GM12801 (cell line): ENCODE results near the gene ST6GALNAC1.

ENCODE experiments used
- TF ChIP-seq, protein P1 (sequence below): IDR thresholded peaks from one replicate; pipeline ENCODE4 v1.5.1; 2011; ENCODE audit warnings: control low read depth; ENCODE audit not compliant: insufficient read length; ENCODE audit errors: extremely low read depth

ST6GALNAC1 gene, protein sequence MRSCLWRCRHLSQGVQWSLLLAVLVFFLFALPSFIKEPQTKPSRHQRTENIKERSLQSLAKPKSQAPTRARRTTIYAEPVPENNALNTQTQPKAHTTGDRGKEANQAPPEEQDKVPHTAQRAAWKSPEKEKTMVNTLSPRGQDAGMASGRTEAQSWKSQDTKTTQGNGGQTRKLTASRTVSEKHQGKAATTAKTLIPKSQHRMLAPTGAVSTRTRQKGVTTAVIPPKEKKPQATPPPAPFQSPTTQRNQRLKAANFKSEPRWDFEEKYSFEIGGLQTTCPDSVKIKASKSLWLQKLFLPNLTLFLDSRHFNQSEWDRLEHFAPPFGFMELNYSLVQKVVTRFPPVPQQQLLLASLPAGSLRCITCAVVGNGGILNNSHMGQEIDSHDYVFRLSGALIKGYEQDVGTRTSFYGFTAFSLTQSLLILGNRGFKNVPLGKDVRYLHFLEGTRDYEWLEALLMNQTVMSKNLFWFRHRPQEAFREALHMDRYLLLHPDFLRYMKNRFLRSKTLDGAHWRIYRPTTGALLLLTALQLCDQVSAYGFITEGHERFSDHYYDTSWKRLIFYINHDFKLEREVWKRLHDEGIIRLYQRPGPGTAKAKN

DNA sequence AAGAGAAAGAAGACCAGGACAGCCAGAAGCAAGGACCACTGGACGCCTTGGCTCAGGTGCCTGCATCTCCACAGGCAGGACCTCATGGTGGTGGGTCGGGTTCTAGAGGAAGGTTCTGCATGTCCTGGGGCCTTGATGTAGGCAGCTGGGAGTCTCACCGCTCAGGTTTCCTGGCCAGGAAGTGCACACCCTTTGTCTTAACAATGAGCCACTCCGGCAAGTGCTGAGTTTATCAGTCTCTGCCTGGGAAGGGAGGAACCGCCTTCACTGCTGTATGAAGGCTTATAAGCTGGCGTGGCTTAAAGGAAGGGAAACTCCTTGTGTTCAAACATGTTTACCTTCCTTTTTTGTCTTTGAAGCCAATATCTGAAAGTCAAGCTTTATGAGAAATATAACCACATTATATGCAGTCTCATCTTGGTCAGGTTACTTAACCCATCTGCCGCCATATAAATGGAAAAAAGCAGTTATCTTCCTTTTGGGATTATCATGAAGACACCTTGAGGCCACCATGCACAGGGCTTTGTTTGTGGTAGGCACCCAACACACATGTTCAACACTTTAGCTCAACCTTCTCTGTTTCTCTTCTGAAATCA, at the start of gene ST6GALNAC1:
TSS of gene ST6GALNAC1 (minus strand) at position 205 of the 596 bp plus-strand sequence. CDS start at position 86, 119 bp downstream.
- TF ChIP-seq, protein P1, sequence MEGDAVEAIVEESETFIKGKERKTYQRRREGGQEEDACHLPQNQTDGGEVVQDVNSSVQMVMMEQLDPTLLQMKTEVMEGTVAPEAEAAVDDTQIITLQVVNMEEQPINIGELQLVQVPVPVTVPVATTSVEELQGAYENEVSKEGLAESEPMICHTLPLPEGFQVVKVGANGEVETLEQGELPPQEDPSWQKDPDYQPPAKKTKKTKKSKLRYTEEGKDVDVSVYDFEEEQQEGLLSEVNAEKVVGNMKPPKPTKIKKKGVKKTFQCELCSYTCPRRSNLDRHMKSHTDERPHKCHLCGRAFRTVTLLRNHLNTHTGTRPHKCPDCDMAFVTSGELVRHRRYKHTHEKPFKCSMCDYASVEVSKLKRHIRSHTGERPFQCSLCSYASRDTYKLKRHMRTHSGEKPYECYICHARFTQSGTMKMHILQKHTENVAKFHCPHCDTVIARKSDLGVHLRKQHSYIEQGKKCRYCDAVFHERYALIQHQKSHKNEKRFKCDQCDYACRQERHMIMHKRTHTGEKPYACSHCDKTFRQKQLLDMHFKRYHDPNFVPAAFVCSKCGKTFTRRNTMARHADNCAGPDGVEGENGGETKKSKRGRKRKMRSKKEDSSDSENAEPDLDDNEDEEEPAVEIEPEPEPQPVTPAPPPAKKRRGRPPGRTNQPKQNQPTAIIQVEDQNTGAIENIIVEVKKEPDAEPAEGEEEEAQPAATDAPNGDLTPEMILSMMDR: no peak

DNA sequence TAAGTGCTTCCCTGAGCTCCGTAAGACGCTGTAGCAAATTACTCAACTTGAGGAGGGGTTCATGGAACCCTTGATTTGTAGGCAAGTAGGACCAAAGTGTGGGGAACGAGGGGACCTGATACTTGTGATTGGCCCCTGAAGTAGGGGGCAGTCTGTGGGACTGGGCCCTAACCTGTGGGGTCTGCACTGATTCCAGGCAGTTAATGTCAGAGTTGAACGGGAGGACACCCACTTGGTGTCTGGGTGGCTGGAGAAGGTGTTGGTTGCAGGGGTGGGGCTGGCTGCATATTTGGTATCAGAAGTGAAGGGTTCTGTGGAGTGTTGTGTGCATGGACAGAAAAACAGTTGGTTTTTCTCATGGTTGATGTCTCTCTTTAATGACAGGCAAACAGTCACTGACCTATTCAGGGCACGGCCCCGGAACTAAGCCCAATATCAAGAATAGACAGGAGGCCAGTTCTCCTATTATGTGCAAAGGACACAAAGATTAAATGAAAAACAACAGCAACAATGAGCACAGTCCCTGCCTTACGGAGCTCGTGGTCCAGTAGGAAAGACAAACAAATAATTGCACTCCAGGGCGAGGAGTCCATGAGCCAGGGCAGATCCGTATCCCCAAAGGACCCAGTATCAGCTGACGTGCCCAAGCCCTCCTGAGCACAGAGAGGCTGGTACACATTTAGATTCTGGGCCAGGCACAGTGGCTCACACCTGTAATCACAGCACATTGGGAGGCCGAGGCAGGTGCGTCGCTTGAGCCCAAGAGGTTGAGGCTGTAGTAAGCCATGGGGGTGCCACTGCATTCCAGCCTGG, 48.0 kb upstream of the ST6GALNAC1 start:
- TF ChIP-seq, protein P1: no peak

DNA sequence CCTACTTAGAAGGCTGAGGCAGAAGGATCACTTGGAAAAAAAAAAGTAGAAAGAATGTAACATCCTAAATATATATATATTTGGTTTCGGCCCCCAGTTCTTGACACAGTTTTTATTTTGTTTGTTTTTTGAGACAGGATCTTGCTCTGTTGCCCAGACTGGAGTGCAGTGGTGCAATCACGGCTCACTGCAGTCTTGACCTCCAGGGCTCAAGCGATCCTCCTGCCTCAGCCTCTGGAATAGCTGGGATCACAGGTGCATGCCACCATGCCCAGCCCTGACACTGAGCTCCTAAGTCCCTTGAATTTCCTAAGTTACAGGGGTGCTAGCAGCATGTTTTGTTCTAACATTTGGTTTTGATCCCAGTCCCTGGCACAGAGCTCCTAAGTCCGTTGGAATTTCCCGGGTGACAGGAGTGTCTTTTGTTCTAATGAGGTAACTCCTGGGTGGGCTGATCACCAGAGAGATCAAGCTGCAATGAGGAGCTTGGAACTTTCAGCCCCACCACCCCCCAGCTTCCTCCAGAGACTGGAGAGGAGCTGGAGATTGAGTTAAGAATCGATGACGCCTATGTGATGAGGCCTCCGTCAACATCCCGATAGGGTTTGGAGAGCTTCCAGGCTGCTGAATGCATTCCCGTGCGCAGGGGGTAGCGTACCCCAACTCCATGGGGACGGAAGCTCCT, 47.2 kb upstream of the ST6GALNAC1 start:
- TF ChIP-seq, protein P1: no peak

DNA sequence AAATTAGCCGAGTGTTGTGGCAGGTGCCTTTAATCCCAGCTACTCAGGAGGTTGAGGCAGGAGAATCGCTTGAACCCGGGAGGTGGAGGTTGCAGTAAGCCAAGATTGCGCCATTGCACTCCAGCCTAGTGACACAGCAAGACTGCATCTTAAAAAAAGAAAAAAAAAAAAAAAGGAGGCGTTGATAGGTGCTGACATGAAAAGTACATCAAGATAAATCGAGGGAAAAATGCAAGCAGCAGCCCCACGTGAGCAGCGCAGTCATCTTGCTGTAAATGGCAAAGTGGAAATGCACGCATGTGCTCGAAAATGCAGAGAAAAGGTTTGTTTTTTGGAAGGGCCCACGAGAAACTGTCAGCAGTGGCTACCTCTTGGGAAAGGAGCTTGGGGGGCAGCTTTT, 46.3 kb upstream of the ST6GALNAC1 start:
- TF ChIP-seq, protein P1: no peak

DNA sequence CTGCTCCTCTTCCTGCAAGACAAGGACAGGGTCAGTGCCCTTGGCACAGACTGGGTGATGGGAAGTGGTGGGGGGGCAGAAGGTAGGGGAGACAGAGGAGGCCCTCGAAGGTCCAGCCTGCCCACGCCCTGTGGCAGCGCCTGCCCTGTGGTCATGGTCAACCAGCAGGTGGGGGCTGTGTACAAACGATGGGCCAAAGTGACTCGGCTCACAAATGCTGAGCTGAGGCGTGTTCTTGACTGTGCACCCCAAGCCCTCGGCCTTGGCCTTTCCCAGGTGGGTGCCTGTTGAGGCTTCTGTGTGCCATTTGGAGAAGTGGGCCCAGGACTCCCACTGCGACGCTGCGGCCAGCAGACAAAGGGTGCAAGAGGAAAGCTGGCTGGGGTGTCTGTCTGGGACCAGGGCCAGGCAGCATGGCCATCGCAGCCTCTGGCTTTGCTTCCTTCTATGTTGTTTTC, 44.6 kb upstream of the ST6GALNAC1 start:
- TF ChIP-seq, protein P1: no peak

DNA sequence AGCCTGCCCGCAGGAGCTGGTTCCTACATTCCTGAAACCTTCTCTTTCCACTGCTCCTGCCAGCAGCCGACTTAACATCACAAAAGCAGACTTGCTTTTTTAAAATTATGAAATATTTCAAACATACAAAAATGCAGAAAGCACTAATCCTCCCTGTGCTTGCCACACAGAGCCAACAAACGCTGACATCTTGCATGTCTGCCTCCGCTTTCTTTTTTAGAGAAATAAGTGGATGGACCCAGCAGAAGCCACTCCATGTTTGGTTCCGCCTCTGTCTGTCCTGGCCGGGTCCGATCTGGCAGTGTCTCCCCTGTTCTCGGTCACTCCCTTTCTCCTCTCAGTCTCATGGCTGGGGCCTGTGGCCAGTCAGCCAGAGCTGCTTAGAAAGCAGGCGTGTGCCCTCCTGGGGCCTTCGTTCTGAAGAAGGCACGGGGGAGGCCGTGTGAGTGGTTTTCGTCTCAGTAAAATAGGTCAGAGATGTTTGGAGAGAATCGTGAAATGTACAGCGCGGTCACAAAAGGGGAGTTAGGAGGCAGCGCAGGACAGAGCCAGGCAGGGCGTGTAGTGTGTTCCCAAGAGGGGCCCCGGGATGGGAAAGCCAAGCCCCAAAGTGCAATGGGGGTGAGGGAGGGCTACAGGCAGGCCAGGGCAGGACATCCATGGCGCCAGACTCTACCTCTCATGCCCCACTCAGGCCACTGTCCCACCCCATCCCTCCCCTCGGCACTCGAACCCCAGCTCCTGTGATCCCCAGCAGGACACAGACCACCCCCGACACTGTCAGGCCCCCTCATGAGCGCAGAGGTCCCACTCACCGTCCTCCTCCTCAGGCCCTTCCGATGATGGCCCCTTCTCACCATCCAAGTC, 44.0 kb upstream of the ST6GALNAC1 start:
- TF ChIP-seq, protein P1: no peak
